HepG2 (cell line): ENCODE data around the gene OR51D1.

Experiments used
- GABPA ChIP-seq, 2 experiments: IDR thresholded peaks; 2 replicates each; pipeline ENCODE4 v1.6.1; 2011 to 2016; ENCODE audit warnings: low read depth in 2 of 2, low read length in 1 of 2, missing biosample characterization in 1 of 2, missing genetic modification characterization in 1 of 2
- MEIS2 ChIP-seq: sonication (generic); formaldehyde crosslinking; IDR thresholded peaks from 2 replicates; pipeline ENCODE4 v1.9.0; 2021; ENCODE audit warnings: mild to moderate bottlenecking, missing genetic modification reagents
- POLR2A ChIP-seq, 2 experiments: IDR thresholded peaks; 2 replicates each; pipeline ENCODE4 v1.6.1; 2011; ENCODE audit warnings: low read depth in 2 of 2, low read length in 2 of 2, mild to moderate bottlenecking in 1 of 2, moderate library complexity in 1 of 2; ENCODE audit not compliant: insufficient read depth in 1 of 2
- RBFOX2 ChIP-seq: fragments of 200-400 bp; formaldehyde crosslinking; IDR thresholded peaks from 2 replicates; pipeline ENCODE4 v1.6.1; 2017; ENCODE audit warnings: low read depth, mild to moderate bottlenecking, low read length
- TOE1 ChIP-seq: sonication (generic); formaldehyde crosslinking; IDR thresholded peaks from 2 replicates; pipeline ENCODE4 v1.4.0; 2020; ENCODE audit warnings: mild to moderate bottlenecking, missing genetic modification reagents
- TF ChIP-seq, protein P1 (sequence below): fragments of 450-650 bp; IDR thresholded peaks from 2 replicates; pipeline ENCODE4 v1.6.1; 2017; ENCODE audit warnings: mild to moderate bottlenecking

DNA sequence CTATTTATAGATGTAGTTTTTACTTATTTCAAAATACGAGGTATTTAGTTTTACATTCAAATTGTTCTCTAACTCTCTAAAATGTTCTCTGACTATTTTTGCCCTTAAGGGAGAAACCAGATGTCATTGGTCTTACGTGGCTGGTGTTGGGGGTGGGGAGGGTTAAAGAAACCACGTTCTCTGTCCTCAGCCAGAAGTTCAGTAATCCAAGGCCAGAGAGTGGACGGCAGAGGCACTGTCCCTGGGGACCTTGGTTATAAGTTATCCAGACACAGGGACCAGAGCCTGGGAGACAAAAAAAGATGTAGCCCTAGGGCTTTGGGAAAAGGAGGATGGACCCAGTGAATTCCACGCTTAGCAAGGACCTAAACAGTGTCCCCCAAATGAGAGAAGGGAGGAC is 5.8 kb downstream of the OR51D1 start:
- no peak for TF ChIP-seq RBFOX2
- TF ChIP-seq MEIS2, result no peak
- TF ChIP-seq POLR2A (IDR thresholded peaks at IDR 0.05; ENCODE audit: insufficient read depth in 1 of 2, low read depth in 2 of 2, low read length in 2 of 2), result no peak
- no peak for TF ChIP-seq TOE1
- TF ChIP-seq, protein P1, sequence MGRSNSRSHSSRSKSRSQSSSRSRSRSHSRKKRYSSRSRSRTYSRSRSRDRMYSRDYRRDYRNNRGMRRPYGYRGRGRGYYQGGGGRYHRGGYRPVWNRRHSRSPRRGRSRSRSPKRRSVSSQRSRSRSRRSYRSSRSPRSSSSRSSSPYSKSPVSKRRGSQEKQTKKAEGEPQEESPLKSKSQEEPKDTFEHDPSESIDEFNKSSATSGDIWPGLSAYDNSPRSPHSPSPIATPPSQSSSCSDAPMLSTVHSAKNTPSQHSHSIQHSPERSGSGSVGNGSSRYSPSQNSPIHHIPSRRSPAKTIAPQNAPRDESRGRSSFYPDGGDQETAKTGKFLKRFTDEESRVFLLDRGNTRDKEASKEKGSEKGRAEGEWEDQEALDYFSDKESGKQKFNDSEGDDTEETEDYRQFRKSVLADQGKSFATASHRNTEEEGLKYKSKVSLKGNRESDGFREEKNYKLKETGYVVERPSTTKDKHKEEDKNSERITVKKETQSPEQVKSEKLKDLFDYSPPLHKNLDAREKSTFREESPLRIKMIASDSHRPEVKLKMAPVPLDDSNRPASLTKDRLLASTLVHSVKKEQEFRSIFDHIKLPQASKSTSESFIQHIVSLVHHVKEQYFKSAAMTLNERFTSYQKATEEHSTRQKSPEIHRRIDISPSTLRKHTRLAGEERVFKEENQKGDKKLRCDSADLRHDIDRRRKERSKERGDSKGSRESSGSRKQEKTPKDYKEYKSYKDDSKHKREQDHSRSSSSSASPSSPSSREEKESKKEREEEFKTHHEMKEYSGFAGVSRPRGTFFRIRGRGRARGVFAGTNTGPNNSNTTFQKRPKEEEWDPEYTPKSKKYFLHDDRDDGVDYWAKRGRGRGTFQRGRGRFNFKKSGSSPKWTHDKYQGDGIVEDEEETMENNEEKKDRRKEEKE, result no peak
- TF ChIP-seq GABPA (IDR thresholded peaks at IDR 0.05; ENCODE audit: low read depth, low read length), result no peak
- TF ChIP-seq GABPA (CRISPR knock-in tag; IDR thresholded peaks at IDR 0.05; ENCODE audit: low read depth), result no peak
